ENCODE results near the gene LAMA1. TPM values are rescaled to one million over a fixed set of nuclear protein-coding genes. Genes with fewer than 3 reads are reported as not detected.

Gene LAMA1
- total and polyA plus RNA-seq, 2 donors (not counting 3 experiments of a cell fraction or from before 2014, with no cell fraction given), result 0.04 TPM; not detected in 1

DNA sequence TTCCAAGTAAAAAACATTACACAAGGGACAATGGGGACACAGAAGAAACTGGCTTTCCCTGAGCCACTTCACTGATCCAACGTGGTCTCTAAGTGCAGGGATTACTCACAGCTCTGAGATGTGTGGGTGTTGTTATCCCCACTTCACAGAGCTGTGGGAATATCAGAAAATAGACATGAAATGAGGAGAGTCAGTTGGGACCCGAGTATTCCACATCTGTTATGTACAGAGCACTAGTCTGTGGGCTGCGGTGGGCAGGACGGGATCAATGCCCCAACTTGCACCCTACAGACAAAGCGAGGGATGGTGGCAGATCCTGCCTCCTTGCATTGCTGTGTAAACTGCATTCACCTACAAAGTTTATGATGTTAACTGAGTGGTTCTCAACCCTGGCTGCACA lies 11.7 kb downstream of the LAMA1 start:
- H3K79me2 ChIP-seq (ENCODE audit: control insufficient read depth, insufficient read depth, low read length), result no peaks in the 10 kb centered on the region
- no peak overlapping the region for H3K4me3 ChIP-seq (replicated peaks in 1 of 3; ENCODE audit: insufficient read depth in 1 of 3, low read depth in 1 of 3, low read length in 3 of 3)
- H3K9me3 ChIP-seq (replicated peaks; ENCODE audit: control insufficient read depth, insufficient read depth, low read length), result no peaks in the 10 kb centered on the region
- POLR2A ChIA-PET, result no interaction called here
- CTCF ChIA-PET, result no interaction called here
- no peaks in the 10 kb centered on the region for H3K4me1 ChIP-seq (ENCODE audit: control insufficient read depth, extremely low read depth, insufficient read depth, low read length)
- no peaks in the 10 kb centered on the region for H3K27me3 ChIP-seq (ENCODE audit: control insufficient read depth in 2 of 2, insufficient read depth in 2 of 2, low read length in 2 of 2)
- no peaks in the 10 kb centered on the region for H4K20me1 ChIP-seq (replicated peaks; ENCODE audit: control insufficient read depth, extremely low read depth, insufficient read depth, low read length)
- H2AFZ ChIP-seq (ENCODE audit: low read depth, low read length), result no peak overlapping the region
- H3K9me1 ChIP-seq (replicated peaks; ENCODE audit: control insufficient read depth, extremely low read depth, insufficient read depth, low read length), result no peaks in the 10 kb centered on the region
- dilution Hi-C loops (cut with MboI; ENCODE audit: extremely low pct_ligation_motif_present, low sequenced_read_pairs), result no loop called here
- no peak for TF ChIP-seq POLR2AphosphoS5 (IDR thresholded peaks at IDR 0.05; ENCODE audit: insufficient read depth, low read depth, low read length)
- no peak for TF ChIP-seq FOS (IDR thresholded peaks at IDR 0.05; ENCODE audit: borderline replicate concordance, insufficient read depth, low read length)
- TF ChIP-seq MAX (IDR thresholded peaks at IDR 0.05; ENCODE audit: insufficient read depth, insufficient read length), result no peak
- no peak for TF ChIP-seq JUN (IDR thresholded peaks at IDR 0.05; ENCODE audit: borderline replicate concordance, insufficient read depth, insufficient read length, low read depth)
- no peak for TF ChIP-seq GATA2 (IDR thresholded peaks at IDR 0.05; ENCODE audit: insufficient read depth, insufficient read length, low read depth, low read length)
- no peak for TF ChIP-seq MYC (IDR thresholded peaks at IDR 0.05; ENCODE audit: low read depth, low read length)
- TF ChIP-seq POLR2A (IDR thresholded peaks at IDR 0.05; ENCODE audit: low read depth, low read length), result no peak
- no peak for TF ChIP-seq EZH2 (IDR thresholded peaks at IDR 0.05; ENCODE audit: borderline replicate concordance, low read depth, low read length, severe bottlenecking)
- BruUV-seq (replicated peaks), result no TSS peak
- FAIRE-seq, result no peak
- no peak overlapping the region for H3K4me2 ChIP-seq (ENCODE audit: insufficient read depth, low read length)
- DNase-seq (ENCODE audit: low read depth, low spot score), result no peak
- intact Hi-C loops (cut with micrococcal nuclease), result no loop called here
- no peak overlapping the region for H3K9ac ChIP-seq (replicated peaks; ENCODE audit: extremely low read depth, insufficient read depth, low read length)
- H3K36me3 ChIP-seq (ENCODE audit: control insufficient read depth in 2 of 2, extremely low read depth in 1 of 2, insufficient read depth in 2 of 2, low read length in 2 of 2), result no peaks in the 10 kb centered on the region
- H3K27ac ChIP-seq (ENCODE audit: insufficient read depth, low read depth, low read length), result no peak overlapping the region

DNA sequence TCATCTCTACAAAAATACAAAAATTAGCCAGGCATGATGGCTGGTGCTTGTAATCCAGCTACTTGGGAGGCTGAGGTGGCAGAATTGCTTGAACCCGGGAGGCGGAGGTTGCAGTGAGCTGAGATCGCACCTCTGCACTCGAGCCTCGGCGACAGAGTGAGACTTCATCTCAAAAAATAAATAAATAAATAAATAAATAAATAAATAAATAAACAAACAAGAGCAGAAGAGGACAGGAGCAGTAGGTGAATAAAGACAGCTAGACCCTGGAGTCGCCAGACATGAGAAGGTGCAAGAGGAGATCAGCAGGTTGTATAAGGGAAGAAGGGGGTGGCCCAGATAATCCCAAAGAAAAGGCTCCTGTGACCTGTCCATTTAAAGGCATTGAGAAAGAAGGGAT lies 12.3 kb downstream of the LAMA1 start:
- Histone ChIP-seq H3K27ac (ENCODE audit: insufficient read depth, low read depth, low read length) (no peak overlapping the region), H3K4me3 (replicated peaks in 1 of 3; ENCODE audit: insufficient read depth in 1 of 3, low read depth in 1 of 3, low read length in 3 of 3) (no peak overlapping the region), H3K9ac (replicated peaks; ENCODE audit: extremely low read depth, insufficient read depth, low read length) (no peak overlapping the region), H3K36me3 (ENCODE audit: control insufficient read depth in 2 of 2, extremely low read depth in 1 of 2, insufficient read depth in 2 of 2, low read length in 2 of 2) (no peaks in the 10 kb centered on the region), H3K4me2 (ENCODE audit: insufficient read depth, low read length) (no peak overlapping the region), H3K9me3 (replicated peaks; ENCODE audit: control insufficient read depth, insufficient read depth, low read length) (no peaks in the 10 kb centered on the region), H3K79me2 (ENCODE audit: control insufficient read depth, insufficient read depth, low read length) (no peaks in the 10 kb centered on the region), H3K4me1 (ENCODE audit: control insufficient read depth, extremely low read depth, insufficient read depth, low read length) (no peaks in the 10 kb centered on the region), H4K20me1 (replicated peaks; ENCODE audit: control insufficient read depth, extremely low read depth, insufficient read depth, low read length) (no peaks in the 10 kb centered on the region), H3K27me3 (ENCODE audit: control insufficient read depth in 2 of 2, insufficient read depth in 2 of 2, low read length in 2 of 2) (no peaks in the 10 kb centered on the region), H3K9me1 (replicated peaks; ENCODE audit: control insufficient read depth, extremely low read depth, insufficient read depth, low read length) (no peaks in the 10 kb centered on the region), H2AFZ (ENCODE audit: low read depth, low read length) (no peak overlapping the region)
- dilution Hi-C loops (cut with MboI; ENCODE audit: extremely low pct_ligation_motif_present, low sequenced_read_pairs) (no loop called here), intact Hi-C loops (cut with micrococcal nuclease) (no loop called here)
- BruUV-seq (replicated peaks), result no TSS peak
- no peak for FAIRE-seq
- DNase-seq (ENCODE audit: low read depth, low spot score), result no peak
- TF ChIP-seq GATA2 (IDR thresholded peaks at IDR 0.05; ENCODE audit: insufficient read depth, insufficient read length, low read depth, low read length) (no peak), MAX (IDR thresholded peaks at IDR 0.05; ENCODE audit: insufficient read depth, insufficient read length) (no peak), POLR2A (IDR thresholded peaks at IDR 0.05; ENCODE audit: low read depth, low read length) (no peak), JUN (IDR thresholded peaks at IDR 0.05; ENCODE audit: borderline replicate concordance, insufficient read depth, insufficient read length, low read depth) (no peak), EZH2 (IDR thresholded peaks at IDR 0.05; ENCODE audit: borderline replicate concordance, low read depth, low read length, severe bottlenecking) (no peak), CTCF (IDR thresholded peaks at IDR 0.05; ENCODE audit: extremely low read depth in 1 of 2, insufficient read depth in 1 of 2, low read depth in 1 of 2, low read length in 2 of 2) (no peak), POLR2AphosphoS5 (IDR thresholded peaks at IDR 0.05; ENCODE audit: insufficient read depth, low read depth, low read length) (no peak), FOS (IDR thresholded peaks at IDR 0.05; ENCODE audit: borderline replicate concordance, insufficient read depth, low read length) (no peak), MYC (IDR thresholded peaks at IDR 0.05; ENCODE audit: low read depth, low read length) (no peak)
- ChIA-PET POLR2A (no interaction called here), CTCF (no interaction called here)

Measured in endothelial cell of umbilical vein (primary cell).